Brain pericyte (primary cell): Measurements from ENCODE around the gene HOXB3.

Source experiments
- DNase-seq: peaks from one replicate; pipeline ENCODE4 v3.0.0-alpha.2; 2012; ENCODE audit warnings: low read depth, low spot score

Gene HOXB3

DNA sequence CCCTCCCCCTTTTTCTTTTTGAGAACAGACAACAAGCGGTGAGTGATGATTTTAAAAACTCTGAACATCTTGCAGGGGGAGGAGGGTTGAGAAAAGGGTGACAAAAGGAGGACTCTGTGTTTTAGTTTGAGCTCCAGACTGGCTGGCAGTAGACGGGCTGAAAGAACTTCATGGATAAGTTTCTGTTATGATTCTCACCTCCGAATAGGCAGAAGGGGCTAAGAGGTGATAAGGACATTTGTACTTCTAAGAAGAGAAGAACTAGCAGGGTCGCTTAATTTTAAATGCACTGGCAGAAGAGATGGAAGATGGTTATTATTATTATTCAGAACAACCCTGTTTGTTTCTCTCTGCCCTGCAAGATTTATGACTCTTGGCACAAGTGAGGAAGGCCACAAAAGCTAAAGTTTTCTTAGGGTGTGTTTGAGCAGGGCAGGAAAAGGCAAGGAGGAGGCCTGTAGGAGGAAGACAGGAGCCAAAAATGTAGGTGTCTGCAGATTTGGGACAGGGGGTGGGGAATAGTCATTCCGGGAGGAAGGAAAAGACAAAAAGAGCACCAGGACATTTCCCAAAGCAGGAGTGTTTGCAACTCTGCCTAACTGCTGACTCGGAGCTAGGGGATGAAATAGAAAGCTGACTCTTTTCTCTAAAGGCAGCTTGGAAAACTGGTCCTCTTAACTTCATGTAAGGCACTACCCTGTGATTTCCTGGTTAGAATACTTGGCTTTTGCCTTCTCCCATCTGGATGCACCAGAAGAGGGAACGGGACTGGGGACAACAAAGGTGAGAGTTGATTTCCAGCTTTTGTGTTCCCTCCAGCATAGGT, 33.3 kb downstream of the HOXB3 start:
- no peak for DNase-seq

DNA sequence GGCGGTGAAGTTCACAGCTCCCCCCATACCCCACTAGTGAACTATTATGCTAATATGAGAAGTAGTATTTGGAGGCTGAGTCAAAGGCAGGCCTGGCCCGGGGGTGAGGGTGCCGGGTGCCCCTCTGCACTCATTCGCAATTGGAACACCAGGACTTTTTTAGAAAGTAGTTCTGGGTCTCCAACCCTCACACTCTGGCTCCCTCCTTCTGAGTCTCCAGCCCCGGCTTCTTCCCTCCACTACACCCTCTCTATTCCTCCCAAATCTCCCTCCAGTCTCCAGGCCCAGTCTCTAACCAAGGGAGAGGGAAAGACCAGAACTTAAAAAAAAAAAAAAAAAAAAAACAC, 33.8 kb downstream of the HOXB3 start:
- DNase-seq = no peak

DNA sequence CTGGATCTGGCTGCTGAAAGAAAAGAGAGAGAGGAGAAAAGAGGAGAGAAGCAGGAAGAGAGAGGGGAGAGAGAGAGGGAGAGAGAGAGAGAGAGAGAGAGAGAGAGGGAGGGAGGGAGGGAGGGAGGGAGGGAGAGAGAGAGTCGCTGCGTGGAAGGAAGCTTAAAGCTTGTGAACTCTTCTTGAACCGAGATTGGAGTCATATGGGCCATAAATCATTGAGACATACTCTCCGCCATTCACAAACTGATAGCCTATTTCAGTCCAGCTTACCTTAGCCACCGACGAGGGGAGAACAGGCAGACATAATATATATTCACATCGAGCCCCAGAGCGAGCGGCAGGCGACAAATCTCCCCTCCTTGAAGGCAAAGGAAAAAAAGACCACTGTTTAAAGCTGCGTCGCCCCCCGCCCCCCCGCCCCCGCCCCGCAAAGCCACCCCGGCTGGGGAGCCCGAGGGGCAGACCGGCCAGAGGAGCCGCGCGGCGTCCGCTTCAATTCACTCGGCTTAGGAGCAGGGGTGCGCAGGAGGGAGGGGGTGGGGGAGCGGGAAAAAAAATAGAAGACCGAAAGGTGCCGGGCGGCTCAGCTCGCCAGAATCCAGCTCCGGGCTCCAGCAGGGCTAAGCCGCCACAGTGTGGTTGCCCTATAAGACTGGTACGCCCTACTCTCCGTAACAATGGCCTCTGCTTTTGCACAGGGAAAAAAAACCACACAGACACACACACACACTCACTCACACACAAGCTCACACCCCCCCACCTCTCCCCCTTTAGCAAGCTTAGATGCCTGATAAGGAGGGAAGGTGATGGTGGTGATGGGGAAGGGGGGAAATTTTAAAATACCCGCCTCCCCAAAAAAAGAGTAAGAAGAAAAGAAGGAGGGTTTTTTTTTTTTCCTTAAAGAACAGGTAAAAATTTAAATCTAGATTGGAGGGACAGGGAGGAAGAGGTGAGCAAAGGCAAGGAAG, 34.5 kb downstream of the HOXB3 start:
- DNase-seq = no peak

DNA sequence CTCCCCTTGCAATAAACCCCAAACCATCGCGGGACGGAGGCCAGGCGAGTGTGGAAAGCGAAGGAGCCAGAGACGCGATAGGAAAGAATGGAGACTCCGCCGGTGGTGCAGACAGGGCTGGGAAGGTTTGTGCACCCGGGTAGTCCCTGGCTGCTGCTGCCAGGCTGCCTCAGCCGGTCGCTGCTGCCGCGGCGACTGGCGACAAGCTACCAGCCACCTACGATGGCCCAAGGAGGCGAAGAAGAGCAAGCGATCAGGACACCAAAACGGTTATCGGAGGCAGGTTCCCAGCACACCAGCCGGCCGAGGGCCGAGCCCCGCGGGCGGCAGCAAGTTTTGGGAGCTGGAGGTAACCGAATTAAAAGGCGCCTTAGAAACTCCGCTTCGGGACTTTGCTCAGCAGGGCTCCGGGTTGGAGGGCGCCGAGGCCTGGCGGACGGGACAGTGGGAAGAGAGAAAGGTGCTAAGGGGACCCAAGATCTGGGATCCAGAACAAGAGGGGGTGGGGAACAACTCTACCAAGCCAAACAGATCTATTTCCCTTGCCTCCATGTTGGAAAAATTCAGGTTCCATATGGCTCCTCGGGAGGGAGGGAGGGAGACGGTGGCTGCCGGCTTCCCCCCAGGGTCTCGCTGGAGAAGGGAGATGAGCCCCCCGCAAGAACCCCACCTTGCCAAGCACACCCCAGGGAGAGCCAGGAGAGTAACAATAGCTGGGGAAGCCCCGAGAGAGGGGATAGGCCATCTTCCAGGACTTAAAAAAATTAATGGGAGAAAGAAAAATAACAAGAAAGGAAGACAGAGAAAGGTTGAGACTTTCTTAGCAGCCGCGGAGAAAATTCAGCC, 35.4 kb downstream of the HOXB3 start:
- DNase-seq = no peak

DNA sequence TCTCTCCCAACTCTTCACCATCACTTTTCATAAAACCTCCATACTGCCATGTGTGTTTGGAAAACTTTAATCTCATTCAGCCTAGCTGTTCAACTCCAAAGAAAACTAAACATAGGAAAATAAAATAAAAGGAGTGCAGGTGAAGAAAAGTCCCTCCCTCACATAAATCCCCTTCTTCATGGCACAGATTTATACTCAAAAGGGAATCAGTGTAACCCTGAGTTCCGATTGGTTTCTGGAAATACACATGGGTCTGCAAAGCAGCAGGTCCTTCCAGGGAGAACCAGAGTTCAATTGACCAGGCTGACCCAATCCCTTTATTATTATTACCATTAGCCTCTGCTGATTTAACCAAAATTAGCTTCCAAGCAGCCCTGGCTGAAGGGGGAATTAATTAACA, 36.2 kb downstream of the HOXB3 start:
- no peak for DNase-seq

DNA sequence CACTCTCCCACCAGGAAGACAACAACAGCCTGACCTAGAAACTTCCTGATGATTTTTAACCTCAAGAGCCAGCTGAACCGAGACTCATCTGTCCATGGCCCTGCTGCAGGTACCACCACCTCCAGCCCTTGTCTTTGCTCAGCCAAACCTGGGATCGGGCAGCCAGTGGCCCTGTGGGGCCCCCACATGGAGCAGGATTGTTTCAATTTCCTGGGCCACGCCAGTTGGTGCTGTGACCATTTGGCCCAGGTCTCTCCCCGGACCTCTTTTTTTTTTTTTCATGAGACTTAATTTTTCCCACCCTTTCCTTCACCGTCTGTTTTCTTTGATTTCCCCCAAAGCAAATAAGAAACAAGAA, 36.9 kb downstream of the HOXB3 start:
- DNase-seq = no peak

DNA sequence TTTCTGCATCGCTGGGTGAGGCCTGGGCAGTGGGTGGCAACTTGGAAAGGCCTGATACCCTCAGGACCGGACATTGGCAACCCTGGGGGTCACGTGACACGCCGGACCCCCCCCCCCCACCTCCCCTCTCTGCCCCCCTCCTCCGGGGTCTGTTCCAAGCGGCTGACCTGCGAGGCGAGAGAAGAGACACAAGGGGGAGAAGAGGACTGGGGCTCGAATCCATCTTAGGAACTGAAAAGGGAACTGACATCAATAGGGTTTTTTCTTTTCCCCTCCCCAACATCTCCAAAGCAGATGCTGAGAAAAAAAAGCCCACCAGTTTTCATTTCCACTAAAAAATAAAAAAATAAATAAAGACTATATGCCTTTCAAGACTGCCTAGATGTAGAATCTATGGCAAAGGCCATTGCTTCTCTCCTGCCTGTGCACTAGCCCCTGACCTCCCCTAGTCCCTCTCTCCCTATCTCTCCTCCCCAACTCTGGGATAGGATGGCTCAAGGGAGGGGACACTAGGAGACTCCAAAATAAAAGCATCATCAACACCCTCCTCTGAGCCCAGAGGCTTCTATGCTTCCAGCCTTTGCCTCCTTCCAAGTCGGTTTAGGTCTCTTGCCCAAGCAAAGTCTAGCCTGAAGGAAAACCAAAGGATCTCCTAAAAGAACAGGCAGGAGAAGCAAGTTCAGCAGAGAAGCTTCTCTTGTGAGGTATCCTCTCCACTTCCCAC, 37.4 kb downstream of the HOXB3 start:
- DNase-seq = no peak

DNA sequence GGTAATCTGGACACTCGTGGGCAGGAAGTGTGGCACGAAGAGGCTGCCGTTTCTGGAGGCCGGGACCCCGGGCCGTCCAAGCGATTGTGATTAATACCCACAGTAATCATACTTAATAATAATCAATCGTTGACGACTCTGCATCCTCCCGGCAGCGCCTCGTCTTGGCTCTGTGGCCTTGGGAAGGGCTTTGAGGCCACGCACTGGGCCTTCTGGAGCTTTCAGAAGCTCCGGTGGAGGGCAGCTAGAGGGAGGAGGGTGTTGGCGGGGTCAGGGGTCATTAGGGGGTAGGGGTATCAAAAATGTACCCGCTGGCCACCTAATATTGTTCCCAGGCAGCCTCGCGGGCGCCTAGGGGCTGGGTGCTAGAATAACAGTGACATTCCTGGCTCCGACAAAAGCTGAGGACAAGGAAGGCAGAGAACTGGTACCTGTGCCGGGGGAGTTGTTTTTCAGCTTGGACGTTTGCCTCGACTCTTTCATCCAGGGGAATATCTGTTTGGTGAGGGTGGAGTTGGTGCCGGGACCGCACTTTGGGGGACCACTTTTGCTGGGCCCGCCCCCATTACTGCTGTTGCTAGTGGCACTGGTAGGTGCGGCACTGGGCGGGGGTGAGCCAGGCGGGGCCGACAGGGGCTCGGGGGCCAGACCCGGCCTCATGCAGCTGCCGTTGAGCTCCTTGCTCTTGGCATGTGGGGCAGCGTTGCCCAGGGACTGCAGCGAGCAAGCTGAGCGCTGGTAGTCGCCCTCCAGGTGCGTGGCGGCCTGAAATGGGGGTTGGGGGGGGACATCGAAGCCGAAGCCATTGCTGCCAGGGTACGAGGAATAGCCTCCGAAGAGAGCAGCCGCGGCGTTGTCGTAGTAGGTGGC, 38.2 kb downstream of the HOXB3 start:
- no peak for DNase-seq

DNA sequence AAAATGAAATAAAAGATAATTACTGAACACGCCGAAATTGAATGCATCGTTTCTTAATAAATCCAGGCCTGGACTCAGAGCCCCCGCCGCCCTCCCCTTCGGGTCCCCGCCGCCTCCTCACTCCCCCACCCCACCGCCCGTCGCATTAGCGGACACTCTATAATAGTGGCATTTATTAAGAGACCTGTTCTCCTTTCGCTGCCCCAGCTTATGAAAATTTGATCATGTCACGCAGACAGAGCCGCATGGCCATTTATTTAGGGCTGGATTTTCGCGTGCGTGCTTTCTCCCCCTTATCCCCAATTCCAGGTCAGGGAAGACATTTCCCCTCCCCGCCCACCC, 38.9 kb downstream of the HOXB3 start:
- no peak for DNase-seq

DNA sequence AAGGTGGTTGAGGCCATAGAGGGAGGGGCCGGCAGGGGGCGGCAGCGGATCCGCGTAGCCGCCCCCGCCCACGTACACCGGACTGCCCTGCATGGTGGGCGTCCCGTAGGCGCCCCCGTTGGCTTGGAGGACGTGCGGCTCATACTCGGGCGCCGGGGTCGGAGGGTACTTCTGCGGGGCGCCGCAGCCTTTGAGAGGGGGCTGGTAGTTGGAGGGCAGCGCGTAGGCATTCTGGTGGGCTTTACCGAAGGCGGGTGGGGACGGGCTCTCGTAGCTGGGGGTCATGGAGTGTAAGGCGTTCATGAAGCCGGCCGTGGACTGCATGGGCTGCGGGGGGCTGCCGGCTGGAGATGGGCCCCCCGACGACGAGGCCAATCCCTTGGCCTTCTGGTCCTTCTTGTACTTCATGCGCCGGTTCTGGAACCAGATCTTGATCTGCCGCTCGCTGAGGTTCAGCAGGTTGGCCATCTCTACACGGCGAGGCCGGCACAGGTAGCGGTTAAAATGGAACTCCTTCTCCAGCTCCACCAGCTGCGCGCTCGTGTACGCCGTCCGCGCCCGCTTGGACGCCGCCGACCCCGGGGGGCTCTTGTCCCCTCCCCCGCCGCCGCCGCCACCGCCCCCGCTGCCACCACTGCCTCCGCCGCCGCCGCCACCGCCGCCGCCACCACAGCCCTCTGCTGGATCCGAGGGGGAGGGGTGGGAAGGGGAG, 39.4 kb downstream of the HOXB3 start:
- no peak for DNase-seq

DNA sequence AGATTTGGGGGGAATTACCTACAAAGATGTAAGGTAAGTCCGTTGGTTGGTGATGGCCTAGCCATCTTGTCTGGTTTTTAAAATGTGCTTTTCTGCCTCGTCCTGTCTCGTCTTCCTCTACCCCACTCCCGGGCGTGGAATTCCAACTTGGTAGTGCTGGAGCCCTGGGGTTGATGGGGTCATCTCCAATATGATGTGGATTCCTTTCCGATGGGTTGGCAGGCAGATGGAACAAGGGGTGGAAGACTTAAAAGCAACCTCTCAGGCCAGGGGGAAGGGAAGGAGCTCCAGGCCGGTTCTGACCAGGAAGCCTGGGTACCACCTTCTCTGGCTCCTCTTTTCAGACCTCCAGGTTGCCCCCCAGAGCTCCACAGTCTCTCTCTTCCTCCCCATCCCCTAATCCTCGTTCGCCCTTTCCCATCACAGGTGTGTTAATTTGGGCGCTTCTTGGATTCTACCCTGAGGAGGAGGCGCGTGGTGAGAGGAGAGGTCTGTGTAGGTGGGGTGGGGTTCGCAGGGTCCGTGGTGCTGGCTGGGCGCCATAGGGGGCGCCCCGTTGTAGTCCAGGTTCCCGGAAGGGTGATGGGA, 40.0 kb downstream of the HOXB3 start:
- DNase-seq = no peak

DNA sequence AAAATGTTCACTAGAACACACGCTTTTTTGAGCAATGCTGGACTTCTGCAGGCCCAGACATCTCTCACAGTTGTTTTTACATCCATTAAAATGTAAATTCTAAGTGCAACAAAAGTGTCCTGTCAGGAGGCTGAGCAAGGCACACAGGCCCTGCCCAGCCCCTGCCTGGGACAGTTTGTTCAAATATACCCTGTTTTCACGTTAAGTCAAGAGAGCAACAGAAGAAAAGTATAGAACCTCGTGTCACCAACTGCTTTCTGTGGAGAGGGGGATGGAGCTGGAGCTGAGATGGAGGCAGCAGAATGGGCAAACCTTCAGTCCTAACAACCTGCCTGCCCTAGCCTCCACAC, 40.8 kb downstream of the HOXB3 start:
- DNase-seq = no peak

DNA sequence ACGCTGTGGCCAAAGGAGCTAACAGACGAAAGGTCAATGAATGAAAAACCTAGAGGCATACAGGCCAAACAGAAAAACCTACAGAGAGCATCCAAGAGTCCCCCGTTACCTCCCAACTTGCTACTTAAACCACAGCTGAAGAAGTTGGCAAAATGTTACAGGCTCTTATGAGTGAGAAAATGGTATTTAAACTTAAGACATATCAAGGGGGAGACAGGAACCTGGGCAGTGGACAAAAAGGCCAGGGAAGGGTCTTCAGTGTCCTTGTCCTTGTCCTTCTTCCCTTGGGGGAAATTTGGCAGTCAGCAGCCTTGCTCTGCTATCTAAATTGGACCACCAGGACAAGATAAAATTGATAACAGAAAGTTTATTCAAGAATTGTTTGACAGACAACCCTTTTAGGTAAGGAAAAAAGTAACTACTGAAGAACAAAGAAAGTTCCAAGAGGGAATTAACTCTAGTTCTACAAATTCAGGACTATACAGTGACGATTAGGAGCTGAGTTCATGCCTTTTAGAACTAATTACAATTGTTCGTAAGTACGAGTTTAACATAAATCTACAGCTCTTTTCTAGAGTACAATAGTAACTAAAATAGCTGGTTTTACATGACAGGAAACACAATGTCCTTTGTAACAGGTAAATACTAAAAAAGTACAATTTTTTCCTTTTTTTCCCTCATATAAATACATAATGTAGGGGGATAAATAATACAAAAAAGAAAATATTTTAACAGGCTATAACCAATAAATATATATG, 41.3 kb downstream of the HOXB3 start:
- DNase-seq = no peak

DNA sequence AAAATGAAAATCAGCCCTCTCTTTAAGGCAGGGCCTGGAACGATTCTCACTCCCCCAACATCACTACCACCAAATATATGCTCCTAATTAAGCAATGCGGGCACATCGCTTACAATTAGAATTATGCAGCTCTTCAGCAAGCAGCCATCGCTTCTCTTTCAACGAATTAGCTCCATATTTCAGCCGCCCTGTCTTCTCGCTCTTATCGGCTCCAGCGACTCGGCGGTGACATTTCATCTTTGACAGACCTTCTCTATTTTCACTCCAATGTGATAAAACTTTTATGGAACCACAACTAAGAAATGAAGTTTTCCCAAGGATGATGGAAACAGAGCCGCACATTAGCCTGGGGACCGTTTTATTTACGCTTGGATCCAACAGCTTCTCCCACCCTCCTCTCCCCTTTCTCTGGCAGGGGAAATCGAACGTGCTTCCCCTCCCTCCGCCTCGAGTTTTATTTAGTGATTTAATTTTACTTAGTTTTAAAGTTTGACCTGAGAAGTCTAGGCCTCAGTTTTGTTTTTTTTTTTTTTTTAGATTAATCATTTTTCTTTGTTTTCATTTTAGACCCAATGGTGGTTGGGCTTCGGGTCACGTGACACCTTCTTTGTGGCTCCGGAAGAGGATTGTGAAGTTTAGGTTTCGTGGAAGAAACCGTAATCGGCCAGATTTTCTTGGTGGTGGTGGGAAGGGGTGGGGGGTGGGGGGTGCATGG, 42.1 kb downstream of the HOXB3 start:
- no peak for DNase-seq

DNA sequence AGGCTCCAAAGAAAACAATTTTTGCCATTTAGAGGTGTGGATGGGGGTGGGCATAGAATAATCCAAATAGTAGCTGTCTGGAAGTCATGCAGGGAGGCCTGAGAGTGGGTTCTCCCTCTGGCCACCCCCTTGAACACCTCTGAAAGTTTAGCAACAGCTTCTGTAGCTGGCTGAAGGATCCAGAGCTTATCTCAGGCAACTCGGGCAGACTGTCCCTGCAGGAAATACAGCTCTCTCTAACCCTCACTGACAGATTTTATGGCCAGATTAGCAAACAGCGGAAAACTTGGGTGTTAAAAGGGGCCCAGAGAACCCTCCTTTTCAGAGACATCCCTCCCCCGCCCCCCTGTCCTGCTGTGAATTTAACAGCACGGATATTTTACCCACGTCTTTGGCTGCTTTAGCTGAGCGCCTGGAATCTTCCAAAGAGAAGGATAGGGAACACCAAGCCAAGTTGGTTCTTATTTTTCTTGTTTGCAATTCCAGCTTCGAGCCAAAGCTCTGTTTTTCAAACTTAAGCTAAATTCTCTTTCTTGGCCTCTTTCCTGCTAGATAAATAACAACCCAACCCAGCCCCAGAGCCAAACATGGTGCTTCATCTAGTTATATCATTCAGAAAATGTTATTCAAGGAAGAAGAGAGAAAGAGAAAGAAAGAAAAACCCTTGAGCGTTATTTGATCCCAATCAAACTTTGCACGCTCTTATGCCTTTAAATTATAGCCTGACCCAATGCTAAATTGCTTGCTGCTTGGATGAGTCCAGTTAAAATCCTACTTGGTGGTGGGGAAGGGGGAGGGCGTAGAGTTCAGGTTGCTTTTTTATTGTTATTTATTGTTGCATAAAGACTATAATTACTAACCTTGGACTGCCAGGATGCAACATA, 42.9 kb downstream of the HOXB3 start:
- no peak for DNase-seq

DNA sequence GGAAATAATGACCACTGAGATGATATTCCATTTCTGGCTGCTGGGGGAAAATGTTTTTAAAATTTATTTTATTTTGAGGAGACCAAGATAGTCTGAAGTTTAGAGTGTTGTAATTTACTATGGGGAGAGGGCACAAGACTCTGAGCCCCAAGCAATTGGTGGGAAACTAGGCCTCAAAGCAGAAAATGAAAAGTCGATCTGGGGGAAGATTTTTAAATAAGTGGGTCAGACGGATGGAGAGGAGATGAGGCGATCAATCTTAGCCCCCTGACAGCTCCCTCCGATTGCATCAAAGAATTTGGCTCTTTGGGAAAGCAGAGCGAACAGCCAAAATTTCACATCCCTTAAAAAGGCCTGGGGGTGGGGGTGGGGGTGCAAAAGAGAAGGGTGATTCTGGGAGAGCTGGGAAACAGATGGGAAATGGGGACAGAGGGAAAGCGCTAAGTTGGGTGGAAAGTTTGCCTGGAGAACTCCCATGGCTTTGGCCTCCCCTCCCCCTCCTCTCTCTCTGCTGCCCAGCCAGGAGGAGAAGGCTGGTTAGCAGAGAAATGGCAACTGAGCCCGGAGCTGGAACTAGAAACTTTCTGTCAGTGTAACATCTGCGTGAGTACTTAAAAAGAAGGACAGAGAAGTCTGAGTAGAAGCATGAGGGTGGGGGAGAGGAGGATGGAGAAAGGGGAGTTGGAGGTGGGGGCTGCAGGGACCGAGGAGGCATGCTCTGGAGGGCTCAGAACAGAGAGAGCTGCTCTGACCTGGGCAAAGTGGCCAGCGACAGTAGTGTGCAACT, 43.7 kb downstream of the HOXB3 start:
- no peak for DNase-seq
